Articular chondrocyte of knee joint (primary cell): ENCODE results near the gene AKR7A2. TPM values are rescaled to one million over a fixed set of nuclear protein-coding genes. Genes with fewer than 3 reads are reported as not detected.

Source experiments
- small RNA-seq: library from RNA; depleted of rRNA; stranded (forward); fragments of <200 nt; gene quantifications from one replicate; pipeline ENCODE3, GENCODE V24; 2012
- total RNA-seq: library from RNA; depleted of rRNA; stranded (reverse); fragments of >200 nt; gene quantifications from 2 replicates; pipeline ENCODE4 v1.2.3, GENCODE V29; 2012

The AKR7A2 gene
- 60.2 and 73.3 TPM in 2 replicates for total RNA-seq

GRCh38 chr1:19311931-19312781, at the start of gene AKR7A2, which contains the start of gene SLC66A1:
TSS of gene AKR7A2 (minus strand) at chr1:19312144. CDS start at chr1:19312124, 20 bp downstream.
TSS of gene SLC66A1 (plus strand) at chr1:19312326. CDS start at chr1:19317678, 5,352 bp downstream.

GRCh38 chr1:19288324-19289241, 23.4 kb downstream of the AKR7A2 start, which contains the start of gene AKR7A3:
TSS of gene AKR7A3 (minus strand) at chr1:19288770. CDS start at chr1:19288709, 61 bp downstream.

Small RNAs within 50 kb of the gene (small RNA-seq; reads per million reads assigned to genes)
- gene RNU6-1099P: not detected

Other genes with a start within 250 kb of the AKR7A2 start
- gene UBR4, start 101.9 kb downstream of the AKR7A2 start, total RNA-seq: 150 TPM in 2 replicates
- 53.7 and 54.2 TPM in 2 replicates for gene EMC1, start 60.6 kb downstream of the AKR7A2 start, total RNA-seq
- gene MRTO4, start 60.3 kb downstream of the AKR7A2 start, total RNA-seq: 17.2 and 19.7 TPM in 2 replicates
- 0.52 and 0.86 TPM in 2 replicates for gene AKR7A3, start 23.4 kb downstream of the AKR7A2 start, total RNA-seq
- 16.8 and 17.9 TPM in 2 replicates for gene SLC66A1, start 182 bp upstream of the AKR7A2 start, total RNA-seq
- 203 and 216 TPM in 2 replicates for gene CAPZB, start 173.4 kb upstream of the AKR7A2 start, total RNA-seq